ENCODE results near the gene LRCH1. TPM values are rescaled to one million over a fixed set of nuclear protein-coding genes. Genes with fewer than 3 reads are reported as not detected.

Gene LRCH1
- total and polyA plus RNA-seq, 3 donors from 2014 or later = 8.9 to 17.7 (median 16.8) TPM

DNA sequence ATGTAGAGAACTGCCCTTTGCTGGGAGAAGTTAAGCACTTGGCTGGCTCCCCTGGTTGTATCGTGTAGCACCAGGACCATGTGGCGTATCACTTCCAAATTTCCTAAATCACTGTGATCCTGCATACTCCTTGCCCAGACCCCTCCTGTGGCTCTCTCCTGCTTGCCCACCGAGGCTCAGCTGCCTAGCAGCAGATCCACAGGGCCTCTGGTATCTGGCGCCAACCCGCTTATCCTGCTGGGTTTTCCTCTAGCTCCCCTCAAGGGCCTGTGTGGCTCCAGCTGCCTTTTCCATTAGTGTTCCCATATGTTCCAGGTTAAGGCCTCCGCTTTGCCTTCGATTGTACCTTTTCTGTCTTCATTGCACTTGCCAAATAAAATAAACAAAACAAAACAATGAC, 16.5 kb downstream of the LRCH1 start:
- no peak for DNase-seq
- H3K27ac ChIP-seq = no peak overlapping the region
- H3K36me3 ChIP-seq (ENCODE audit: low read depth, missing control alignments) = no peaks in the 10 kb centered on the region
- H3K4me1 ChIP-seq = peaks cover 7% of the 10 kb centered on the region
- H3K27me3 ChIP-seq = no peaks in the 10 kb centered on the region
- TF ChIP-seq POLR2A (IDR thresholded peaks at IDR 0.05) = no peak
- TF ChIP-seq, protein P1, sequence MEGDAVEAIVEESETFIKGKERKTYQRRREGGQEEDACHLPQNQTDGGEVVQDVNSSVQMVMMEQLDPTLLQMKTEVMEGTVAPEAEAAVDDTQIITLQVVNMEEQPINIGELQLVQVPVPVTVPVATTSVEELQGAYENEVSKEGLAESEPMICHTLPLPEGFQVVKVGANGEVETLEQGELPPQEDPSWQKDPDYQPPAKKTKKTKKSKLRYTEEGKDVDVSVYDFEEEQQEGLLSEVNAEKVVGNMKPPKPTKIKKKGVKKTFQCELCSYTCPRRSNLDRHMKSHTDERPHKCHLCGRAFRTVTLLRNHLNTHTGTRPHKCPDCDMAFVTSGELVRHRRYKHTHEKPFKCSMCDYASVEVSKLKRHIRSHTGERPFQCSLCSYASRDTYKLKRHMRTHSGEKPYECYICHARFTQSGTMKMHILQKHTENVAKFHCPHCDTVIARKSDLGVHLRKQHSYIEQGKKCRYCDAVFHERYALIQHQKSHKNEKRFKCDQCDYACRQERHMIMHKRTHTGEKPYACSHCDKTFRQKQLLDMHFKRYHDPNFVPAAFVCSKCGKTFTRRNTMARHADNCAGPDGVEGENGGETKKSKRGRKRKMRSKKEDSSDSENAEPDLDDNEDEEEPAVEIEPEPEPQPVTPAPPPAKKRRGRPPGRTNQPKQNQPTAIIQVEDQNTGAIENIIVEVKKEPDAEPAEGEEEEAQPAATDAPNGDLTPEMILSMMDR (IDR thresholded peaks at IDR 0.05) = no peak
- no peaks in the 10 kb centered on the region for H3K9me3 ChIP-seq
- H3K4me3 ChIP-seq = no peak overlapping the region
- WGBS, 2 donors = 86 to 89% methylated on average over 7 of the region's 7 CpGs
- intact Hi-C loops (cut with DNase I; ENCODE audit: low total_unique reads) = no loop called here

DNA sequence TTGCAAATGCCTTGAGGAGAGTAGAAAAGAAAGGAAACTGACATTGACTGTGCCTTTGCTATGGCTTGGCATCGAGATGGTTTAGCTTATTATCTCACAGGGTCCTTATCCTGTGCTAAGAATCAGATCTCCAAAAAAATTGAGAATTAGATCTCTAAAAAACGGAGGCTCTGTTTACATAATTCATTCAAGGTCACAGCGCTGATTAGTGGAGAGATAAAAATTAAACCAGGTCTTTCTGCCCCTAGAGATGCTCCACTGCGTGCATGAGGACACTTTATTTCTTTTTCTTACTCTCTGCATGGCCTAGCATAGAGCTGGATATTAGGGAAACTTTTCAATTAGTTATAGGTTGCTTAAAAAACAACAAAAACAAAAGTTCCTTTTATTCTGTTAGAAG, 17.3 kb downstream of the LRCH1 start:
- no peak for DNase-seq
- no peak for TF ChIP-seq POLR2A (IDR thresholded peaks at IDR 0.05)
- TF ChIP-seq, protein P1 (IDR thresholded peaks at IDR 0.05) = no peak
- Histone ChIP-seq H3K9me3 (no peaks in the 10 kb centered on the region), H3K4me1 (peaks cover 11% of the 10 kb centered on the region), H3K4me3 (no peak overlapping the region), H3K36me3 (ENCODE audit: low read depth, missing control alignments) (no peaks in the 10 kb centered on the region), H3K27me3 (no peaks in the 10 kb centered on the region), H3K27ac (no peak overlapping the region)
- WGBS, 2 donors = 50 to 57% methylated on average over 4 of the region's 4 CpGs
- intact Hi-C loops (cut with DNase I; ENCODE audit: low total_unique reads) = no loop called here

DNA sequence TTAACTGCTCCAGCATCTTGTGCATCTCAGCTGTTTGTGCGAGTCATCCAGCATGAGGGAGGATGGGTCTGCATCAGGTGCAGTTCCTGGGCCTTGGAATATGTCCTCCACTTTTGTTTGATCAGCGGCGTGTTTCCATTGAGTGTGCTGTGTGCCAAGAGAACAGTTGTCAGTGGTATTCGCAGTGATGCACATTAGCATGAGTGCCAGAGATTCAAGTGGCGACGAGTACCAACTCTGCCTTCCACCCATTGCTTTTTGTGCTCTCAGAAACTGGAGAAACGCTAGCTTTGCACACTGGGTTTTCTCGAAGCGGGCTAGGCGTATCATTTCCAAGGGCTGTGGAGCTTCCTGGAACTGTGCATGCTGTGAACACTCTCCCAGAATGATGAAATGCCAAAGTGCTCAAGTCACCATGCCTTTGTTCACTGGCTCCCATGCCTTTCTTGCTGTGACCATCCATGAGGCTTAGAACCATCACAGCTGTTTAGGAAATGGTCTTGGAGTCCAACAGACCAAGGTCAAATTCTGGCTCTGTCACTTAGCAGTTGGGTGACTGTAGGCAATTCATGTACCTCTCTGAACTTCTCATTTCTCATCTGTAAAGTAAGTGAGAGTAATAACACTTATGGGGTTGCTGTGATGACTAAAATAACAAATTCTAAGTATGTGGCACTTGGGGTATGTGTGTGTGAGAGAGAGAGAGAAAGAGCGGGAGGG, 18.4 kb downstream of the LRCH1 start:
- no peak for DNase-seq
- WGBS, 2 donors = 88 to 89% methylated on average over 11 of the region's 11 CpGs
- intact Hi-C loops (cut with DNase I; ENCODE audit: low total_unique reads) = no loop called here
- H3K27me3 ChIP-seq = no peaks in the 10 kb centered on the region
- TF ChIP-seq, protein P1 (IDR thresholded peaks at IDR 0.05) = no peak
- no peak for TF ChIP-seq POLR2A (IDR thresholded peaks at IDR 0.05)
- no peaks in the 10 kb centered on the region for H3K9me3 ChIP-seq
- peaks cover 22% of the 10 kb centered on the region for H3K4me1 ChIP-seq
- no peak overlapping the region for H3K4me3 ChIP-seq
- no peaks in the 10 kb centered on the region for H3K36me3 ChIP-seq (ENCODE audit: low read depth, missing control alignments)
- no peak overlapping the region for H3K27ac ChIP-seq

- no peaks in the 10 kb centered on the region for H3K36me3 ChIP-seq (ENCODE audit: low read depth, missing control alignments)
- TF ChIP-seq POLR2A (IDR thresholded peaks at IDR 0.05) = no peak
- TF ChIP-seq, protein P1 (IDR thresholded peaks at IDR 0.05) = no peak
- H3K27ac ChIP-seq = no peak overlapping the region
- 64 to 78% methylated on average over 7 of the region's 7 CpGs for WGBS, 2 donors
- DNase-seq = no peak
- no peak overlapping the region for H3K4me3 ChIP-seq
- intact Hi-C loops (cut with DNase I; ENCODE audit: low total_unique reads) = no loop called here
- peaks cover 25% of the 10 kb centered on the region for H3K4me1 ChIP-seq
- no peaks in the 10 kb centered on the region for H3K9me3 ChIP-seq
- H3K27me3 ChIP-seq = no peaks in the 10 kb centered on the region
Observed at GRCh38 chr13:46571909-46572595, 19.1 kb downstream of the LRCH1 start.
